DND-41 (cell line): ENCODE measurements around the gene DLGAP4.
A peak's percentile ranks its signal among the peaks of the same experiment; 100 is the strongest.

Experiments
- ATAC-seq: fragments of 200-7000 bp; cut with Tn5 transposase; 3 replicates; pipeline ENCODE4 v1.9.1; 2021; ENCODE audit warnings: low read depth; ENCODE audit not compliant: insufficient read depth
- DNase-seq: peaks from one replicate; pipeline ENCODE4 v3.0.0-alpha.2; 2020
- H2AFZ ChIP-seq: 2 replicates; pipeline ENCODE4 v1.6.0; 2012; ENCODE audit warnings: low read depth, low read length
- H3K27ac ChIP-seq: 2 replicates; pipeline ENCODE4 v1.5.1; 2012; ENCODE audit warnings: low read length, inconsistent platforms
- H3K27me3 ChIP-seq: fragments of 200-600 bp; sonication (generic); 2 replicates; pipeline ENCODE4 v1.6.0; 2012; ENCODE audit warnings: low read length, mild to moderate bottlenecking, inconsistent platforms; ENCODE audit not compliant: insufficient read depth, poor library complexity
- H3K36me3 ChIP-seq: 2 replicates; pipeline ENCODE4 v1.5.1; 2012; ENCODE audit warnings: low read length, inconsistent platforms; ENCODE audit not compliant: insufficient read depth
- H3K4me1 ChIP-seq: 2 replicates; pipeline ENCODE4 v1.5.1; 2012; ENCODE audit warnings: mild to moderate bottlenecking, low read length; ENCODE audit not compliant: insufficient read depth
- H3K4me2 ChIP-seq: 2 replicates; pipeline ENCODE4 v1.6.0; 2012; ENCODE audit warnings: mild to moderate bottlenecking, moderate library complexity, low read length, inconsistent platforms; ENCODE audit not compliant: insufficient read depth
- H3K4me3 ChIP-seq, 2 experiments: fragments of 200-600 bp in 1 of 2; shearing (Covaris generic) in 1 of 2; 2 replicates each; pipeline ENCODE4 v1.5.1; 2012 to 2016; ENCODE audit warnings: inconsistent platforms in 2 of 2, low read length in 2 of 2, mild to moderate bottlenecking in 2 of 2, low read depth in 1 of 2, moderate library complexity in 1 of 2
- H3K79me2 ChIP-seq: 2 replicates; pipeline ENCODE4 v1.6.0; 2012; ENCODE audit warnings: low read length, inconsistent platforms; ENCODE audit not compliant: insufficient read depth
- H3K9ac ChIP-seq: 2 replicates; pipeline ENCODE4 v1.6.0; 2012; ENCODE audit warnings: low read depth, mild to moderate bottlenecking, inconsistent platforms, low read length, moderate library complexity
- H3K9me3 ChIP-seq: 2 replicates; pipeline ENCODE4 v1.5.1; 2012; ENCODE audit warnings: low read length, moderate library complexity, mild to moderate bottlenecking, inconsistent platforms; ENCODE audit not compliant: insufficient read depth, severe bottlenecking
- H4K20me1 ChIP-seq: 2 replicates; pipeline ENCODE4 v1.6.0; 2012; ENCODE audit warnings: low read length; ENCODE audit not compliant: insufficient read depth
- CTCF ChIP-seq: IDR thresholded peaks from 2 replicates; pipeline ENCODE4 v1.5.1; 2012; ENCODE audit warnings: borderline replicate concordance, low read length, moderate library complexity, mild to moderate bottlenecking; ENCODE audit not compliant: poor library complexity, severe bottlenecking; ENCODE audit errors: extremely low read depth
- EZH2 ChIP-seq: IDR thresholded peaks from 3 replicates; pipeline ENCODE4 v1.6.1; 2012; ENCODE audit warnings: borderline replicate concordance, low read depth, mild to moderate bottlenecking, moderate library complexity, low read length, inconsistent platforms; ENCODE audit not compliant: severe bottlenecking

The DLGAP4 gene

GRCh38 chr20:36485286-36485685 lies 179.1 kb downstream of the DLGAP4 start:
- peaks cover 17% of the 10 kb centered on the region for H3K79me2 ChIP-seq

DNA sequence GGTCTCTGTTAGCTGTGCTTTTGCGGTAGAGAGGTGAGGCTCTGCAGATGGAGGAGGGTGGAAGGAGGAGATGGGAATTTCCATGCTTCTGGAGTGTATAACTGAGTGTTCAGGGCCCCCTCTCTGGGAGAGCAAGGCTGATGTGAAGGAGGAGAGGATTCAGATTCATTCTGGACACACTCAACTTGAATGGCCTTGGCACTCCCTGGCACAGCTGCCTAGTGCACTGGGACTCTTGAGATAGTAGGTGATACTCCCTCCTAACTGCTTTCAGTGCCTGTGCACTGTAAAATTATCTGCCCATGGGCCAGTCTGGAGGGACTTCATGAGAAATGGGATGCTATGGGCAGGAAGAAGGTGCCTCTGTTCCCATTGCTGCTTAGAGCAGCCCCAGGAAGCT lies 180.9 kb downstream of the DLGAP4 start:
- no peak for TF ChIP-seq CTCF
- TF ChIP-seq EZH2, result no peak

More at GRCh38 chr20:36485286-36485685, 179.1 kb downstream of the DLGAP4 start:
- H2AFZ ChIP-seq, result no peak overlapping the region
- TF ChIP-seq EZH2 (no peak), CTCF (no peak)
- DNase-seq (no peak), ATAC-seq (no peak)
- no peaks in the 10 kb centered on the region for H3K27me3 ChIP-seq
- H3K27ac ChIP-seq, result no peak overlapping the region
- H3K4me3 ChIP-seq, result no peak overlapping the region
- no peak overlapping the region for H3K9ac ChIP-seq
- no peaks in the 10 kb centered on the region for H3K4me1 ChIP-seq
- no peak overlapping the region for H3K4me2 ChIP-seq
- peaks cover 50% of the 10 kb centered on the region for H4K20me1 ChIP-seq
- no peaks in the 10 kb centered on the region for H3K9me3 ChIP-seq
- no peaks in the 10 kb centered on the region for H3K36me3 ChIP-seq

GRCh38 chr20:36490191-36490590 lies 184.1 kb downstream of the DLGAP4 start:
- Histone ChIP-seq H3K4me2 (no peak overlapping the region), H3K4me3 (no peak overlapping the region), H2AFZ (no peak overlapping the region), H3K36me3 (no peaks in the 10 kb centered on the region), H3K9ac (no peak overlapping the region), H3K9me3 (no peaks in the 10 kb centered on the region), H4K20me1 (peaks cover 40% of the 10 kb centered on the region), H3K27ac (no peak overlapping the region), H3K4me1 (peaks cover 13% of the 10 kb centered on the region), H3K27me3 (no peaks in the 10 kb centered on the region), H3K79me2 (peaks cover 6% of the 10 kb centered on the region)
- ATAC-seq (no peak), DNase-seq (no peak)
- no peak for TF ChIP-seq CTCF
- TF ChIP-seq EZH2, result no peak

More for the DNA sequence above, 180.9 kb downstream of the DLGAP4 start:
- Histone ChIP-seq H3K27ac (no peak overlapping the region), H3K9ac (no peak overlapping the region), H3K36me3 (no peaks in the 10 kb centered on the region), H3K79me2 (peaks cover 11% of the 10 kb centered on the region), H2AFZ (no peak overlapping the region), H3K4me1 (peaks cover 10% of the 10 kb centered on the region), H4K20me1 (peaks cover 46% of the 10 kb centered on the region), H3K4me3 (no peak overlapping the region), H3K9me3 (no peaks in the 10 kb centered on the region), H3K4me2 (no peak overlapping the region), H3K27me3 (no peaks in the 10 kb centered on the region)
- ATAC-seq, result no peak
- DNase-seq, result no peak

DNA sequence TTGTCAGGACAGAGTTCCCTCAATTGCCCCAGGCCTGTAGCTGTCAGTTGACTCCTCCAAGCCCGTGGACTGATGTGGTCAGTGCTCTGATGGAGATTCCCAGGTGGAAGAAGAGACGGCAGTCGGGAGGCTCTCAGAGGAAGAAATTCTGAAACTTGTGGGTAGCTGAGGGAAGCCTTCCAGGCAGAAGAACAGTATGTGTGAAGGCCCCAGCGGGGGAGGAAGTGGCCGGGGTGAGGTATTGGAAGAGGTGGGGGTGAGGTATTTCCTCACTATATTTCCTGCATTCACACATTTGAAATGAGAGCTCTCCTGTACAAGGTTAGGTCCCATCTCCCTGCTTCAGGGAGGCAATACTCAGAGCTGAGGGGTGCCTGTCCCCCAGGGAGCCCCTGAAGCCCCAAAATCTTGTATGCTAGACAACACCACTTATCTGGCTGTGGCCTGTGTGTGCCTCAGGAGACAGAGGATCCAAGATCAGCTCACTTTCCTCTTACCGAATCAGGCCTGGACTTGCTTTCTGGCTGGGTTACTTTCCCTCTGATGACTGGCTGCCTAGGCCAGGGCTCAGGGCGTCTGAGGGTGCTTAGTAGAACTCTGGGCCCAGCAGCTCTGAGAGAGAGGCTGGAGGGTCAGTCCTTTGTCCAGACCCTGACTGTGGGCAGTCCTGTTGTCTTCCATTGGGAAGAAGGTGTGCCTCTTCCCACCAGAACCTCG lies 185.9 kb downstream of the DLGAP4 start:
- H3K27ac ChIP-seq, result peak overlapping the region; percentile 23
- H3K4me3 ChIP-seq, result no peak overlapping the region
- H4K20me1 ChIP-seq, result peaks cover 43% of the 10 kb centered on the region
- no peak overlapping the region for H3K4me2 ChIP-seq
- H3K9ac ChIP-seq, result no peak overlapping the region
- no peak for TF ChIP-seq CTCF
- TF ChIP-seq EZH2, result no peak
- H3K4me1 ChIP-seq, result peaks cover 13% of the 10 kb centered on the region
- H3K79me2 ChIP-seq, result peaks cover 9% of the 10 kb centered on the region
- H2AFZ ChIP-seq, result no peak overlapping the region
- H3K9me3 ChIP-seq, result no peaks in the 10 kb centered on the region
- no peaks in the 10 kb centered on the region for H3K27me3 ChIP-seq
- DNase-seq (peak; percentile 73), ATAC-seq (peak; percentile 97)
- peaks cover 10% of the 10 kb centered on the region for H3K36me3 ChIP-seq
